ENCODE measurements around the gene PRKG1.

GRCh38 chr10:52221923-52222322 is 1147.6 kb downstream of the PRKG1 start:
- TF ChIP-seq EZH2 (IDR thresholded peaks at IDR 0.05; ENCODE audit: borderline replicate concordance, low read length) (no peak), CTCF (conservative IDR thresholded peaks at IDR 0.05 in 1 of 2, IDR thresholded peaks at IDR 0.05 in 1 of 2; ENCODE audit: extremely low read depth in 1 of 2, insufficient read depth in 1 of 2, low read depth in 1 of 2, low read length in 2 of 2) (no peak)
